Measurements from ENCODE around the gene ABI2.
"Not testable (repeated sequence)": the region's sequence is repeated elsewhere in the genome, so short reads cannot be mapped to it uniquely, and the experiment has no call there.

ABI2 gene

DNA sequence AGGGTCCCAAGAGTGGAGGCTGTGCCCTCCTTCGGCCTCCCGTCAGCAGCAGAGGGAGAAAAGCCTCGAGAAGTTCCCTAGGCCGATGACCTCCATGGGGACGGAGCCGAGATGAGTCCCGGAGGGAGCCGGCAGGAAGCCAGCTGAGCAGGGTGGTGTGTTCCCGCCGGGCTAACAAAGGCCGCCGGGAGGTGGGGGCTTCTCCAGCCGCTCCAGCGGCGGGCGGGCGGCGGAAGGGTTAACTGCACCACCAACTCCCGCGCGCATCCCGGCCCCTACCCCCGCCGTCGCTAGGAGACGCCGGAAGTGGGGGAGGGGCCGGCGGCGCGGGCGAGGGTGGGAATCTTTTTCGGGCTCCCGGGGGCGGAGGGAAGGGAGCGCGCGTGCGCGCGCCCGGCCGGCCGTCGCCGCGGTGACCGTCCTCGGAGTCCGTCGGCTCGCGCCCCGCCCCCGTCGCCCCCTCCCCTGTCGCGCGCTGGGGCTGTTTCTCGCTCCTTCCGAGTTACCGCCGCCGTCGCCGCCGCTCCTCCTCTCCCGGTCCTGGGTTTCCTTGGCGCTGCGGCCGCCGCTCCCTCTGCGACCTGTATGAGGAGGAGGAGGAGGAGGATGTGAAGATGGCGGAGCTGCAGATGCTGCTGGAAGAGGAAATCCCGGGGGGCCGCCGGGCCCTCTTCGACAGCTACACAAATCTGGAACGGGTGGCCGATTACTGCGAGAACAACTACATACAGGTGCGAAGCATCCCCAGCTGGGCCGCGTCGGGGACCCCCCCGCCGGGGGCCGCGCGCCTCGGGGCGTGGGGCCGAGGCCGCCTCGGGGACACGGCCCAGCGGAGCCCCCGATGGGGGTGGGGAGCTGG lies at the start of gene ABI2:
TSS of gene ABI2 (plus strand) at position 494 of the 859 bp plus-strand sequence. CDS start at position 615, 121 bp downstream.
- peak; percentile 39 to 45 for ATAC-seq

DNA sequence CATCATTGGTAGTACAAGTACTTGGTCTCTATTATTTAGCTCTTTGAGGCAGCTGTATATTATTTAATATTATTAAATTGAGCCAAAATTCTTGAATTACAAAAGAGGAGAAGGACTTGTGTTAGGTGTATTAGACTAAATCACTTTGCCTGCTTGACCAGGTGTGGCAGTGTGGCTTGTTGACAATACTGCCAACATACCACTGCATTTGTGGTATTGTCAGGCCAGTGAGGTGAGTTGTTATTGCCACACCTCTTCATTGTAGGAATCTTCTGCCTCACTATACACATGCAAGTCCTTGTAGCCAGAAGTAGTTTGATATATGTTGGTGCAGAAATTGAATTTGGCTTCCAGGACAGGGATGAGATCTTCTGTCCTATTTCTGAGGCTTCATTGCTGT lies 48.9 kb upstream of the ABI2 start:
- no peak for ATAC-seq

DNA sequence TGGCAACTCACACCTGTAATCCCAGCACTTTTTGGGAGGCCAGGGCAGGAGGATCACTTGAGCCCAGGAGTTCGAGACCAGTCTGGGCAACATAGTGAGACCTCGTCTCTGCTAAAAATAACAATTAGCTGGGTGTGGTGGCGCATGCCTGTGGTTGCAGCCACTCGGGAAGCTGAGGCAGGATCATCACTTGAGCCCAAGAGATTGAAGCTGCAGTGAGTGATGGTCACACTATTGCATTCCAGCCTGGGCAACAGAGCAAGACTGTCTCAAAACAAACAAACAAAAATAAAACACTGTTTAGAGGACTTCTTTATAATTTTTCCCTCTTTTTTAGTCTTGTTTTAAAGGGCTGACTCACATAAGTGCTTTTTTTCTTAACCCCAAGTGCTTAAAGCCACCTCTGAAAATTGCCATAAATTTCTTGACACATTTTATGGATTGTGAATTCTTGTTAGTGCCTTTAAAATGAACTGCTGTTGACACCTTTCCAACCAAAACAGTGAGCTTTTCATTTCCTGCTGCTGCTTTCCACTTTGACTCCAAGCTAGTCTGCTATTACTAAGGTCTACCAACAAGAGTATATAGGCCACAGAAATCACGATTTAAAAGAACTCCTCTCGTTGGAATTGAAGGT lies 47.6 kb upstream of the ABI2 start:
- no peak for ATAC-seq

DNA sequence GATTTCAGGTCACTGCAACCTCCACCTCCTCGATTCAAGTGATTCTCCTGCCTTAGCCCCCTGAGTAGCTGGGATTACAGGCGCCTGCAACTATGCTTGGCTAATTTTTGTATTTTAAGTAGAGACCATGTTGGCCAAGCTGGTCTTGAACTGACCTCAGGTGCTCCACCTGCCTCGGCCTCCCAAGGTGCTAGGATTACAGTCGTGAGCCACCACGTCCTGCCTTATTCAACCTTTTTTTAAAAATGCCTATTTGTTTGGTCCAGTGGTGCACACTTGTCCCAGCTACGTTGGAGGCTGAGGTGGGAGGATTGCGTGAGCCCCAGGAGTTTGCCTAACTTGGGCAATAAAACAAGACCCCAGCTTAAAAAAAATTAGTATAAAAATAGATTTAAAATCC lies 46.1 kb upstream of the ABI2 start:
- no peak for ATAC-seq

DNA sequence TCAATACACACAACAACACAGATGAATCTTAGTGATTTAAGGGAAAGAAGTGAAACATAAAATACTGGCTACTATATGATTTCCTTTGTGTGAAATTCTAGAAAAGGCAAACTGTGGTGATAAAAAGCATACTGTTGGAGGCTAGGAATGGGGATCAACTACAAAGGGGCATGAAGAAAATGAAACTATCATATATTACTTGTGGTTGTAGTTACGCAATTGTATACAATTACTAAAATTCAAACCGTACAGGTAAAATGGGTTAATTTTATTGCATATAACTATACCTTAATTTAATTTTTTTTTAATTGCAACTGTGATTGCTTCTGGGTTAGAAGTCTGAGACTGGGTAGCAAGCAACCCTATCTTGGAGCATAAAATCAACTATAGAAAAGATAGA lies 41.7 kb upstream of the ABI2 start:
- ATAC-seq: no peak

- no peak for ATAC-seq
Measured at GRCh38 chr2:203301667-203302066, 26.5 kb upstream of the ABI2 start.

DNA sequence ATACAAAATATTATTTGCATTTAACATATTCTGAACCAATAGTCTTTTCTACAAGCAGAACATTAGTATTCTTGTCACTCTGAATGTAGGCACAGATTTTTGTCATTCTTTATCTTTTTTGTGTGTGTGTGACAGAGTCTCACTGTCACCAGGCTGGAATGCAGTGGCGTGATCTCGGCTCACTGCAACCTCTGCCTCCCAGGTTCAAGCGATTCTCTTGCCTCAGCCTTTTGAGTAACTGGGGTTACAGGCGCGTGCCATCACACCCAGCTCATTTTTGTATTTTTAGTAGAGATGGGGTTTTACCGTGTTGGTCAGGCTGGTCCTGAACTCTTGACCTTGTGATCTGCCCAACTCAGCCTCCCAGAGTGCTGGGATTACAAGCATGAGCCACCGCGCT lies 25.6 kb upstream of the ABI2 start:
- ATAC-seq: not testable (repeated sequence)

DNA sequence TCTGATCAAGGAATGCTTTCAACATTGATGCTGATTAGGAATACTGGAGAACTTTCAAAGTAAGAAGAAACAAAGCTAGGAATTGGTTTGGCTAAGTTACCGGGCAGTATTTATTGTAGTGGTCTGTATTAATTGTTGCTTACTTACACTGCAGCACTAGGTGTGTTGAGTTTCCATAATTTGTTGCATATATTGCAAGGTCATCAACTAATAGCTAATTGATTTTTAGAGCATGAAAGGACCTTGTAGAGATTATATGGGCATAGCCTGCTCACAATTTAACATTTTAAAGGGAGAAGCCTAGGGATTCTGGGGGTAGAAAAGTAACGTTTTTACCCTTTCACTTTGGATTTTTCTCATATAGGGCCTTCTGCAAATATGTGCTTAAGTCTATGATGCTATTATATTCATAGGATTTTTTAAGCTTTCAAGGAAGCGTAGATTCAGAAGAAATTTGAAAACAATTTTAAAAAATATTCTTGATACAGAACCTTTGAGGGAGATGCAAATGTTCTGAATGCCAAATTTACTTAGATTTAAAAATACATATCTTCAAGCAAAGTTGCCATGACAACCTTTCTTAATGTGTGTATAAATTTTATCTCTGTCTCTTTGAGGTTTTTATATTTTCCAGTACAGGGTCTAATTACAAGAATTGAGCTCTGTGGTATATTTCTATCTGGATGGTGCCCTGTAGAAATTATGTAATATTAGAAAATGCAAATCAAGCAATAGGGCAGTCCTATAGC lies 17.3 kb upstream of the ABI2 start:
- ATAC-seq: no peak

- ATAC-seq: peak; percentile 81 to 84
Measured at GRCh38 chr2:203326356-203326755, 1.8 kb upstream of the ABI2 start.

DNA sequence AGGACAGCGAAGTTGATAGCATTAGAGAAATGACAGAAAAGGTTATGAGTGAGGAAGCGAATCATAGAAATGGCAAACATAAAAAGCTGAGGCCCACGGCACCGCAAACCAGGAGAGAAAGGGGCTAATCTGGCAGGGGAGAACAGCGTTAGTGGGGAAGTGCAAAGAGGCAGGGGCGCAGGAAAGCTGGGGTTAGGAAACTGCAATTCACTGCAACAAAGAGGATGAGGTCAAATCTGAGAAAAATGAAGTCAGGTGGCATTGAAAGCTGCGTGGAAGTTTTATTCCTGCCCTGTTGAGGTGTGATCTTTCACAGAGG lies 653 bp upstream of the ABI2 start:
- ATAC-seq: no peak

GRCh38 chr2:203328760-203329540 lies 756 bp downstream of the ABI2 start:
- ATAC-seq: peak; percentile 25 to 32

- no peak for ATAC-seq
Measured at GRCh38 chr2:203330434-203330833, 2.2 kb downstream of the ABI2 start.

GRCh38 chr2:203338322-203338721 lies 10.1 kb downstream of the ABI2 start:
- ATAC-seq: no peak

DNA sequence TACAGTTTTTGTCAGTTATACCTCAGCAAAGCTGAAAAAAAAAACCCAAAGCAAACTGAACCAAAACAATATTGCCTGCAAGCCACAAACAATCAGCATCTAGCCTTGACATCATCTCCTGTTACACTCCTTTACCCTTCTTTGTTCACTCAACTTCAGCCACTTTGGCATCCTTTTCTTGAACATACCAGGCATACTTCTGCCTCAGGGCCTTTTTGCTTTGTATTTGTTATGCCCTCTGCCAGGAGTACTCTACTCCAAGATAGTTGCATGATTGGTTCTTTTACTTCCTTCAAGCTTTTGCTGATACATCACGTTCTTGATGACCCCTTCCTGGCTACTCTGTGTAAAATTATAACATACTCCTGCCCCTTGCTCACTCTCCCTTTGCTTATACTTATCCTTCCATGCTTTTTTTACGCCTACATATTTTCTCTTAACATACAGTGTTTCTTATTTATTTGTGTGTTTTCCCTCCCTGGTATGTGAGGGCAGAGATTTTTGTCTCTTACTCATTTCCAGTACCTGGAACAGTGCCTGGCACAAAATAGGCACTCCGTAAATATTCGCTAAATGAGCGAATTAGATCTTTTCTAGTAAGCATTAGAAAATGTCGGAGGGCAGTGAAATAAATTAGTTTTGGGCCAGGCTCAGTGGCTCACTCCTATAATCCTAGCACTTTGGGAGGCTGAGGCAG lies 12.7 kb downstream of the ABI2 start:
- no peak for ATAC-seq

DNA sequence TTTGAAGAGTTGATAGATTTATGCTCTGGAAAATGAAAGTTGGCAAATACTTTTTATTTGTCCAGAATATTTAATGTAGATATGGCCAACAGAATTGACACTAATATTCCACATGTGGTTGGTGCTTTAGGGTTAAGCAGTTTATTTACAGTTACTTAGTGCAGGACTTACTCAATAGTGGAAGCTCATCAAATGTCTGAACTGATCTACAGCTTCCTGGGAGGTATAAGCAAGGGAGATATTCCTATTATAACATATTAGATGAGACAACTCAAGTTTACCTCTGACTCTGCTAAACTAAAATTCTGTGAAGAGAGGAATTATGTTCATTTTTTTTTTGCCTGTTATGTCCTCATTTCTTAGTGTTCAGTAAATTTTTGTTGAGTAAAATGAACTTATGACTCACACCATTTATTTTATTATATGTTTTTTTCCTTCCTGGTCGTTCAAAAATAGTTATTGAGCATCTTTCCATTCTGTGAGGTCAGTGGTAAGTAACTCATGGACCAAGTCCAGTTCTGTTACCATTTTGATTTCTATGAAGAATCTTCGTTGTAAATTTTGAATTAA lies 13.6 kb downstream of the ABI2 start:
- no peak for ATAC-seq

GRCh38 chr2:203342374-203342773 lies 14.2 kb downstream of the ABI2 start:
- ATAC-seq: not testable (repeated sequence)

GRCh38 chr2:203344667-203345066 lies 16.5 kb downstream of the ABI2 start:
- ATAC-seq: no peak

DNA sequence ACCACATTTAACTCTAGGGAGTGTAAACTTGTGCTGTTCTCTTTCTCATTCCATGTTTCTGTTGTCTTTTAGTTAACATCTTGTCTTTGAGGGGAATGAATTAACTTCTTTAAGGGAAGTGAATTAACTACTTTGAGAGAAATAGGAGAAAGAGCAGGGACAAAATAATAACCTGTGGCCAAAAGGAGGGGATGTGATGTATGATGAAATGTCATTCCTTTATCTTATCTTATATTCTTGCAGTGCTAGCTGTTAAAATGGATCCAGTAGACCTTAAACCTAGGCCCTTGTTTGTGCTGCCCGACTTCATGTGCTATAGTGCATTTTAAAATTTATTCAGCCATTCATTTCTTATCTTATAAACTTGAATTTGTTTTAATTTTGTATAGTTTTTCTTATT lies 18.4 kb downstream of the ABI2 start:
- no peak for ATAC-seq

DNA sequence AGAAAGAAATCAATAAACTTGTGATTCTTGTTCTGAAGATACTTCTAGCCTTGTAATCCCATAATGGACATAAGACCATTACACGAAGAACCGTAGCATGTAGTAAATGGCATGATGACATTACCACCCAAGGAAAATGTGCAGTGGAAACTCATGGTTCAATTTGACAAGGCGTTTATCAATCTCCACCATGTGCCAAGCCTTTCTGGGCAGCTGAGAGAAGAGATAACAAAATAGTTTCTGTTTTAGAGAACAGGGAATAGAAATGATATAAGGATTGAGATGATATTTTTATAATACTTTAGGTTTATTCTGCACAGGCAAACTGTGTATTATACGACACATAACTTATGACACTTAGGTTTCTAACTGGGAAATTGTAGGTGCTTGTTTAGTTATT lies 19.2 kb downstream of the ABI2 start:
- ATAC-seq: no peak

DNA sequence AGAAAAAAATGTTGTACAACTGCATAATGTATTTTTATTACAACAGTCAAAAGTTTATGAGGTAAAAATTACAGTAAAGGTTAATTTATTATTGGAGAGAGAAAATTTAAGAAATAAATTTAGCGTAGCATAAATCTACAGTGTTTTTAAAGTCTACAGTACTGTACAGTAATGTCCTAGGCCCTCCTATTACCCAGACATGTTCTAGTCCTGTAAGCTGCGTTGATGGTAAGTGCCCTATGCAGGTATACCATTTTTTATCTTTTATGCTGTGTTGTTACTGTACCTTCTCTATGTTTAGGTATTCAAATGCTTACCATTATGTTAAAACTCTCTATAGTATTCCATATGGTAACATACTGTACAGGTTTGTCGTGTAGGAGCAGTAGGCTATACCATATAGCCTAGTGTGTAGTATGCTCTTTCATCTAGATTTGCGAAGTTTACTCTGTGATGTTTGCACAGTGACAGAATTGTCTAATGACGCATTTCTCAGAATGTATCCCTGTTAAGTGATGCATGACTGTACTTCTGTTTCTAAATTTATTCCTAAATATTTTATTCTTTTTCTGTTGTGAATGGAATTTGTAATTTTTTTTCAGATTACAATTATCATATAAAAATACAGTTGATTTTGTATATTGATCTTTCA lies 24.5 kb downstream of the ABI2 start:
- ATAC-seq: no peak

- no peak for ATAC-seq
Measured at GRCh38 chr2:203354966-203355365, 26.8 kb downstream of the ABI2 start.

Measured in activated CD4-positive, CD25-positive, alpha-beta regulatory T cell treated with anti-CD3 and anti-CD28 coated beads, Interleukin-2, amount 50 U/mL, for 24 hours (primary cell).